ENCODE results near the gene MED25. TPM values are rescaled to one million over a fixed set of nuclear protein-coding genes. Genes with fewer than 3 reads are reported as not detected.

Gene MED25
- total RNA-seq, 3 donors from 2014 or later, result 16.3 to 27.5 (median 20.6) TPM

DNA sequence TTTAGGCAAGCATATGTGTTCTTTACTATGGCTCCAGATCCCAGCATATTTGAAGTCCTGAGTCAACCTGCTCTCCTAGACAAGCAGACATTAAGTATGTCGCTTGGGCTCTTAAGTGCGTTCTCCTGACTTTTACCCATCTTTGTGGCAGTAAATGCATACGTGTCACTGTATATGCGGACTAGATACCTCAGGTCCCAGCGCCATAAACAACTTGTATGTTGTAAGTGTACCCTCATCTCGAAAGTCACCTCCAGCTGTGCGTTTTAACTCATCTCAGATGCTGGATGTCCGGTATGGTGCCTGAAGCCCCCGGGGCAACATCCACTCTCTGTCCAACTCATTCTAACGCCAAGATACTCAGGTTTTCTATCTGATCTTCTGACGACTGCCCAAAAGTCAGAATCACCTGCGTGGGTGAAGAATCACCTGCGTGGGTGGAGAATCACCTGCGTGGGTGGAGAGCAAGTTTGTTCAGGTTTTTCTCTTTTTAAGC, 34.6 kb downstream of the MED25 start:
- Histone ChIP-seq H3K36me3 (no peaks in the 10 kb centered on the region), H3K27ac (no peak overlapping the region), H3K27me3 (no peaks in the 10 kb centered on the region), H3K4me3 (peak overlapping the region; percentile 71 to 93 (median 83)), H3K4me1 (peaks cover 0 to 9% of the 10 kb centered on the region in 2 donors), H3K9me3 (no peaks in the 10 kb centered on the region)
- no peak for DNase-seq (ENCODE audit: low spot score in 2 of 2)
- TF ChIP-seq POLR2A (IDR thresholded peaks at IDR 0.05) (no peak), POLR2AphosphoS5 (IDR thresholded peaks at IDR 0.05) (no peak), CTCF (IDR thresholded peaks at IDR 0.05) (no peak)
- intact Hi-C loops (cut with DNase I; ENCODE audit: low total_unique reads), result no loop called here

- peak overlapping the region; percentile 45 to 50 for H3K27ac ChIP-seq
- peaks cover 3% of the 10 kb centered on the region for H3K36me3 ChIP-seq
- TF ChIP-seq CTCF (IDR thresholded peaks at IDR 0.05) (no peak), POLR2AphosphoS5 (IDR thresholded peaks at IDR 0.05) (no peak)
- peaks cover 0 to 9% of the 10 kb centered on the region in 2 donors for H3K4me1 ChIP-seq
- DNase-seq (ENCODE audit: low spot score in 2 of 2), result no peak
- intact Hi-C loops (cut with DNase I; ENCODE audit: low total_unique reads), result no loop called here
- H3K9me3 ChIP-seq, result no peaks in the 10 kb centered on the region
- no peak overlapping the region for H3K4me3 ChIP-seq
- H3K27me3 ChIP-seq, result no peaks in the 10 kb centered on the region
Observed at GRCh38 chr19:49853852-49854377, 35.8 kb downstream of the MED25 start.

- Histone ChIP-seq H3K27ac (peak overlapping the region; percentile 45 to 50), H3K4me3 (no peak overlapping the region), H3K36me3 (peaks cover 3% of the 10 kb centered on the region), H3K27me3 (no peaks in the 10 kb centered on the region), H3K9me3 (no peaks in the 10 kb centered on the region), H3K4me1 (peaks cover 0 to 9% of the 10 kb centered on the region in 2 donors)
- intact Hi-C loops (cut with DNase I; ENCODE audit: low total_unique reads), result no loop called here
- TF ChIP-seq POLR2A (IDR thresholded peaks at IDR 0.05) (no peak), CTCF (IDR thresholded peaks at IDR 0.05) (no peak), POLR2AphosphoS5 (IDR thresholded peaks at IDR 0.05) (no peak)
- no peak for DNase-seq (ENCODE audit: low spot score in 2 of 2)
Observed at GRCh38 chr19:49854378-49855263, 36.5 kb downstream of the MED25 start.

DNA sequence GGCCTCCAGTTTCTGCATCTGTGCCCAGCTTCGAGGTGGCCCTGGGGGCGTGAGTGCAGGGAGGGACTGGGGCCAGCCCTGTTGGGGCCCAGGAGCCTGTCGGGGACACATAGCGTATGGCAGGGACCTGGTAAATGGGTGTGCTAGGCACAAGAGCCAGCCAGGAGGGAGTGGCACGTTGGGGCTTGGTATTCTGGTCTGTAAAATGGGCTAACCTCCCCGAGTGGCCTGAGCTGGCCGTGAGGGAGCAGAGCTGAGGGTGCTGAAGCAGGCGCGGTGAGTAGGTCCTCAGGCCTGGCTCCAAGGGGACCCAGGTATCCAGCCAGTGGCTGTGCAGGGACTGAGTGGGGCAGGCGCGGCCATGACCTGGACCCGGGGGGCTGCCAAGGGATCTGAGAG, 37.2 kb downstream of the MED25 start:
- Histone ChIP-seq H3K4me1 (peaks cover 0 to 9% of the 10 kb centered on the region in 2 donors), H3K36me3 (peaks cover 3% of the 10 kb centered on the region), H3K27ac (peak overlapping the region; percentile 15 to 50), H3K9me3 (no peaks in the 10 kb centered on the region), H3K4me3 (no peak overlapping the region), H3K27me3 (no peaks in the 10 kb centered on the region)
- DNase-seq (ENCODE audit: low spot score in 2 of 2), result no peak
- TF ChIP-seq POLR2AphosphoS5 (IDR thresholded peaks at IDR 0.05), result no peak
- TF ChIP-seq CTCF (IDR thresholded peaks at IDR 0.05), result no peak
- TF ChIP-seq POLR2A (IDR thresholded peaks at IDR 0.05), result no peak
- intact Hi-C loops (cut with DNase I; ENCODE audit: low total_unique reads), result no loop called here
